Epithelial cell of esophagus (primary cell): ENCODE measurements around the gene TBC1D19.

ENCODE experiments used
- DNase-seq: peaks from one replicate; pipeline ENCODE4 v3.0.0; 2010; ENCODE audit warnings: low read depth
- H3K4me3 ChIP-seq: 2 replicates; pipeline ENCODE4 v1.5.1; 2011; ENCODE audit warnings: mild to moderate bottlenecking, low read length, control low read depth
- CTCF ChIP-seq: IDR thresholded peaks from 2 replicates; pipeline ENCODE4 v1.5.1; 2011; ENCODE audit warnings: low read depth, mild to moderate bottlenecking, low read length, control low read depth, inconsistent platforms; ENCODE audit not compliant: insufficient read depth; ENCODE audit errors: missing control alignments

TBC1D19 gene

GRCh38 chr4:26719954-26720552 is 136.2 kb downstream of the TBC1D19 start:
- DNase-seq = peak; percentile 31
- TF ChIP-seq CTCF = peak; percentile 54
- no peak overlapping the region for H3K4me3 ChIP-seq

GRCh38 chr4:26721685-26722084 is 137.8 kb downstream of the TBC1D19 start:
- no peak for TF ChIP-seq CTCF
- DNase-seq = no peak

GRCh38 chr4:26723216-26723615 is 139.3 kb downstream of the TBC1D19 start:
- no peak for TF ChIP-seq CTCF
- DNase-seq = no peak
- no peak overlapping the region for H3K4me3 ChIP-seq

More at GRCh38 chr4:26721685-26722084, 137.8 kb downstream of the TBC1D19 start:
- H3K4me3 ChIP-seq = no peak overlapping the region

GRCh38 chr4:26724534-26724933 is 140.7 kb downstream of the TBC1D19 start:
- H3K4me3 ChIP-seq = no peak overlapping the region
- TF ChIP-seq CTCF = no peak
- no peak for DNase-seq

GRCh38 chr4:26726655-26727387 is 142.9 kb downstream of the TBC1D19 start:
- TF ChIP-seq CTCF = no peak
- H3K4me3 ChIP-seq = no peak overlapping the region
- DNase-seq = no peak

- no peak overlapping the region for H3K4me3 ChIP-seq
- no peak for DNase-seq
- TF ChIP-seq CTCF = no peak
These were observed 144.0 kb downstream of the TBC1D19 start for GRCh38 chr4:26727844-26728243.
